Upper lobe of left lung (tissue), 4 donors: ENCODE measurements around the gene GRIPAP1.

ENCODE experiments used
- EP300 ChIP-seq, 4 donors: sonication (generic); formaldehyde crosslinking; IDR thresholded peaks; one replicate each; pipeline ENCODE4 v1.5.1; 2017; ENCODE audit warnings: antibody characterized with exemption in 4 of 4, control low read depth in 2 of 4
- POLR2AphosphoS5 ChIP-seq, 2 donors: sonication (generic); formaldehyde crosslinking; IDR thresholded peaks; one replicate each; pipeline ENCODE4 v1.5.1; 2017; ENCODE audit warnings: antibody characterized with exemption in 2 of 2
- TF ChIP-seq, protein P1 (sequence below), 6 experiments: fragments of 450-650 bp in 4 of 6; fragments of 200-600 bp in 2 of 6; sonication (generic) in 2 of 6; IDR thresholded peaks; one replicate each; pipeline ENCODE4 v1.5.1; 2016 to 2019; ENCODE audit warnings: antibody characterized with exemption in 6 of 6

DNA sequence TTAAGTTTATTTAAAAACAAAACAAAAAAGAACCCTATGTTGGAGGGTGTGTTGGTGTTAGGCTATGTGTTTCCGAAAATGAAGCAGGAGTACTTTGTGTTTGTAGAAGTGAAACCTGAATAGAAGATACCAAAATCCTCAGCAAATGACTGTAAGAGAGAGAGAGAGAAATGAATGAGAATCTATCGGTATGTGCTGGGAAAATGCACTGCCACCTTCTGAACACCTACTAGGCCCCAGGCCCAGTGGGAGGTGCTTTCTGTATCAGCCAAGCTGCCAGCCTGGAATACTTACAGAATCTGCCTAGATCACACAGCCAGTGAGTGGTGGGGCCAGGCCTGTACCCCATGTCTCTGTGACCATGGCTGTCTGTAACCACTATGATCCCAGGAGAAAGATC lies 68.3 kb downstream of the GRIPAP1 start:
- TF ChIP-seq, protein P1, sequence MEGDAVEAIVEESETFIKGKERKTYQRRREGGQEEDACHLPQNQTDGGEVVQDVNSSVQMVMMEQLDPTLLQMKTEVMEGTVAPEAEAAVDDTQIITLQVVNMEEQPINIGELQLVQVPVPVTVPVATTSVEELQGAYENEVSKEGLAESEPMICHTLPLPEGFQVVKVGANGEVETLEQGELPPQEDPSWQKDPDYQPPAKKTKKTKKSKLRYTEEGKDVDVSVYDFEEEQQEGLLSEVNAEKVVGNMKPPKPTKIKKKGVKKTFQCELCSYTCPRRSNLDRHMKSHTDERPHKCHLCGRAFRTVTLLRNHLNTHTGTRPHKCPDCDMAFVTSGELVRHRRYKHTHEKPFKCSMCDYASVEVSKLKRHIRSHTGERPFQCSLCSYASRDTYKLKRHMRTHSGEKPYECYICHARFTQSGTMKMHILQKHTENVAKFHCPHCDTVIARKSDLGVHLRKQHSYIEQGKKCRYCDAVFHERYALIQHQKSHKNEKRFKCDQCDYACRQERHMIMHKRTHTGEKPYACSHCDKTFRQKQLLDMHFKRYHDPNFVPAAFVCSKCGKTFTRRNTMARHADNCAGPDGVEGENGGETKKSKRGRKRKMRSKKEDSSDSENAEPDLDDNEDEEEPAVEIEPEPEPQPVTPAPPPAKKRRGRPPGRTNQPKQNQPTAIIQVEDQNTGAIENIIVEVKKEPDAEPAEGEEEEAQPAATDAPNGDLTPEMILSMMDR (IDR thresholded peaks at IDR 0.05), result no peak
- TF ChIP-seq EP300 (IDR thresholded peaks at IDR 0.05) (no peak), POLR2AphosphoS5 (IDR thresholded peaks at IDR 0.05) (no peak)
